AML-193 (cell line): ENCODE results near the gene RHBDL3.
"Not testable (repeated sequence)": the region's sequence is repeated elsewhere in the genome, so short reads cannot be mapped to it uniquely, and the experiment has no call there.

Experiments used
- DNase-seq, 2 experiments: peaks; one replicate each; lab custom pipeline; 2025; lab: John Stamatoyannopoulos, UW

Gene RHBDL3

GRCh38 chr17:32265192-32265923 lies at the start of gene RHBDL3:
TSS of gene RHBDL3 (plus strand) at chr17:32265832. CDS start at chr17:32266190, 358 bp downstream.
- DNase-seq: no peak

GRCh38 chr17:32222621-32223020 lies 43.0 kb upstream of the RHBDL3 start:
- no peak for DNase-seq

- no peak for DNase-seq
These were observed 41.9 kb upstream of the RHBDL3 start for GRCh38 chr17:32223703-32224102.

GRCh38 chr17:32226886-32227285 lies 38.7 kb upstream of the RHBDL3 start:
- DNase-seq: no peak

GRCh38 chr17:32227910-32228309 lies 37.7 kb upstream of the RHBDL3 start:
- no peak for DNase-seq

- DNase-seq: no peak
These were observed 30.0 kb upstream of the RHBDL3 start for GRCh38 chr17:32235588-32235987.

GRCh38 chr17:32239456-32239855 lies 26.2 kb upstream of the RHBDL3 start:
- no peak for DNase-seq

- no peak for DNase-seq
These were observed 24.9 kb upstream of the RHBDL3 start for GRCh38 chr17:32240750-32241149.

- no peak for DNase-seq
These were observed 24.0 kb upstream of the RHBDL3 start for GRCh38 chr17:32241640-32242039.

- DNase-seq: no peak
These were observed 16.2 kb upstream of the RHBDL3 start for GRCh38 chr17:32249475-32249874.

- peak; percentile 83 to 91 for DNase-seq
These were observed 12.5 kb upstream of the RHBDL3 start for GRCh38 chr17:32253117-32253611.

GRCh38 chr17:32256012-32256700 lies 9.5 kb upstream of the RHBDL3 start:
- DNase-seq: no peak

- DNase-seq: no peak
These were observed 9.0 kb upstream of the RHBDL3 start for GRCh38 chr17:32256701-32257019.

GRCh38 chr17:32258383-32259140 lies 7.1 kb upstream of the RHBDL3 start:
- DNase-seq: no peak

GRCh38 chr17:32259586-32259985 lies 6.0 kb upstream of the RHBDL3 start:
- DNase-seq: no peak

- no peak for DNase-seq
These were observed 4.3 kb upstream of the RHBDL3 start for GRCh38 chr17:32261417-32261736.

GRCh38 chr17:32261936-32262510 lies 3.6 kb upstream of the RHBDL3 start:
- DNase-seq: no peak

- not testable (repeated sequence) for DNase-seq
These were observed 2.1 kb upstream of the RHBDL3 start for GRCh38 chr17:32263515-32263914.

GRCh38 chr17:32264140-32264799 lies 1.4 kb upstream of the RHBDL3 start:
- DNase-seq: no peak

GRCh38 chr17:32264823-32265191 lies 825 bp upstream of the RHBDL3 start:
- DNase-seq: no peak

- no peak for DNase-seq
These were observed 388 bp downstream of the RHBDL3 start for GRCh38 chr17:32266051-32266388.
